Retinal pigment epithelial cell (primary cell): ENCODE results near the gene ANAPC2.

Experiments
- DNase-seq: peaks from one replicate; pipeline ENCODE4 v3.0.0-alpha.2; 2010; ENCODE audit warnings: low read depth
- H3K4me3 ChIP-seq: 2 replicates; pipeline ENCODE4 v1.5.1; 2011; ENCODE audit warnings: mild to moderate bottlenecking, low read length, control low read depth, moderate library complexity
- CTCF ChIP-seq: conservative IDR thresholded peaks from 2 replicates; pipeline ENCODE4 v1.5.1; 2011; ENCODE audit warnings: low read depth, low read length, control low read depth, inconsistent platforms

Gene ANAPC2

GRCh38 chr9:137169896-137170358 lies 18.4 kb downstream of the ANAPC2 start, which contains the start of gene LRRC26:
Gene LRRC26, minus strand, starts transcription at chr9:137170051. Its CDS starts 108 bp downstream, at chr9:137169943.
- no peak for TF ChIP-seq CTCF
- H3K4me3 ChIP-seq = peak within 1 kb of the TSS; percentile 14
- DNase-seq = no peak

- H3K4me3 ChIP-seq = peak overlapping the region; percentile 14
Measured at GRCh38 chr9:137168904-137169856, 19.2 kb downstream of the ANAPC2 start.

GRCh38 chr9:137168573-137168903 lies 19.8 kb downstream of the ANAPC2 start:
- TF ChIP-seq CTCF = no peak
- no peak overlapping the region for H3K4me3 ChIP-seq
- no peak for DNase-seq

More at GRCh38 chr9:137168904-137169856, 19.2 kb downstream of the ANAPC2 start:
- no peak for DNase-seq
- no peak for TF ChIP-seq CTCF

- TF ChIP-seq CTCF = no peak
- H3K4me3 ChIP-seq = no peak overlapping the region
- no peak for DNase-seq
Measured at GRCh38 chr9:137167747-137168572, 20.4 kb downstream of the ANAPC2 start.

GRCh38 chr9:137167277-137167746 lies 21.0 kb downstream of the ANAPC2 start:
- DNase-seq = no peak
- no peak overlapping the region for H3K4me3 ChIP-seq
- TF ChIP-seq CTCF = no peak

- DNase-seq = no peak
- no peak for TF ChIP-seq CTCF
- no peak overlapping the region for H3K4me3 ChIP-seq
Measured at GRCh38 chr9:137166380-137167229, 21.8 kb downstream of the ANAPC2 start.
